Keratinocyte (primary cell): ENCODE data around the gene ERBB4.

Source experiments
- EZH2 ChIP-seq: IDR thresholded peaks from one replicate; pipeline ENCODE4 v1.6.1; 2012; ENCODE audit warnings: inconsistent platforms, mild to moderate bottlenecking, low read length, moderate library complexity
- TF ChIP-seq, protein P1 (sequence below), 3 experiments: IDR thresholded peaks in 1 of 3; conservative IDR thresholded peaks in 1 of 3; optimal IDR thresholded peaks in 1 of 3; 2 replicates in 2 of 3; 3 replicates in 1 of 3; pipeline versions ENCODE3 to v1.5.1; 2011; ENCODE audit warnings: low read length in 3 of 3, mild to moderate bottlenecking in 3 of 3, moderate library complexity in 2 of 3, control low read depth in 1 of 3, inconsistent platforms in 1 of 3; ENCODE audit not compliant: insufficient read depth in 2 of 3; ENCODE audit errors: extremely low read depth in 1 of 3

DNA sequence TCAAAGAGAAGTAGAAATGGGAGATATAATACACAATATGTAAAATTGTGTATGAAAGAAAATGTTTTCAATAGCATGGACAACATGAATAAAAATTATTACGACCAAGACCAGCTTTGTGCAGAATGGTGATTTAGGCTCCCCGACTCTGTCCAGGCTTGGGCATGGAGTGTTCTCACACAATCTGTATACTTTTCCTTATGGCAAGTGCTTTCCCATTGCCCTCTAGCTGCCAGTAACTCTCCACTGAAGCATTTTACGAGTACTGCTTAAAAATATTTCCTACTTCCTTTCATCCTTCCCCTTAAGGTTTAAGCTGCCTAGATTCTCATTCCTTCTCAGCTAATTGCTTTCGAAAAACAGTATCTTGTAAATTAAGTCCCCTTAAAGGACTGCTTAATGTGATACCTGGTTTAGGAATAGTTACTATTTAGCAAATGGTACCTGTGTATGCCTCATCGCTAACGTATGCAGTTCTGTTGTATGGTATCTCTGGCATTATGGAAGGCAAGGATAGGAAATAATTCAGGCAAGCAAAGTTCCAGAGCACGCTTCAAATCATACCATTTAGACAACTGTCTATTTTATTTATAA, 714.6 kb downstream of the ERBB4 start:
- TF ChIP-seq, protein P1, sequence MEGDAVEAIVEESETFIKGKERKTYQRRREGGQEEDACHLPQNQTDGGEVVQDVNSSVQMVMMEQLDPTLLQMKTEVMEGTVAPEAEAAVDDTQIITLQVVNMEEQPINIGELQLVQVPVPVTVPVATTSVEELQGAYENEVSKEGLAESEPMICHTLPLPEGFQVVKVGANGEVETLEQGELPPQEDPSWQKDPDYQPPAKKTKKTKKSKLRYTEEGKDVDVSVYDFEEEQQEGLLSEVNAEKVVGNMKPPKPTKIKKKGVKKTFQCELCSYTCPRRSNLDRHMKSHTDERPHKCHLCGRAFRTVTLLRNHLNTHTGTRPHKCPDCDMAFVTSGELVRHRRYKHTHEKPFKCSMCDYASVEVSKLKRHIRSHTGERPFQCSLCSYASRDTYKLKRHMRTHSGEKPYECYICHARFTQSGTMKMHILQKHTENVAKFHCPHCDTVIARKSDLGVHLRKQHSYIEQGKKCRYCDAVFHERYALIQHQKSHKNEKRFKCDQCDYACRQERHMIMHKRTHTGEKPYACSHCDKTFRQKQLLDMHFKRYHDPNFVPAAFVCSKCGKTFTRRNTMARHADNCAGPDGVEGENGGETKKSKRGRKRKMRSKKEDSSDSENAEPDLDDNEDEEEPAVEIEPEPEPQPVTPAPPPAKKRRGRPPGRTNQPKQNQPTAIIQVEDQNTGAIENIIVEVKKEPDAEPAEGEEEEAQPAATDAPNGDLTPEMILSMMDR (optimal IDR thresholded peaks at IDR 0.05 in 1 of 3, IDR thresholded peaks at IDR 0.05 in 1 of 3, conservative IDR thresholded peaks at IDR 0.05 in 1 of 3; ENCODE audit: extremely low read depth in 1 of 3, insufficient read depth in 2 of 3, low read length in 3 of 3) = no peak
- no peak for TF ChIP-seq EZH2
